SU-DHL-6 (cell line): ENCODE results near the gene ZGPAT.

Experiments used
- H2AFZ ChIP-seq: fragments of 200-600 bp; sonication (generic); 2 replicates; pipeline ENCODE4 v1.6.1; 2014; ENCODE audit warnings: low read depth, mild to moderate bottlenecking, moderate library complexity, mixed read lengths, antibody characterized with exemption, low read length; ENCODE audit not compliant: severe bottlenecking
- H3F3A ChIP-seq: fragments of 200-600 bp; shearing (Covaris generic); 2 replicates; pipeline ENCODE4 v1.6.0; 2016; ENCODE audit warnings: antibody characterized with exemption, mild to moderate bottlenecking; ENCODE audit not compliant: insufficient read depth
- H3K27ac ChIP-seq: fragments of 200-600 bp; sonication (generic); 2 replicates; pipeline ENCODE4 v1.5.1; 2016; ENCODE audit warnings: low read depth, mild to moderate bottlenecking, low read length, moderate library complexity, mixed read lengths
- H3K27me3 ChIP-seq: fragments of 200-600 bp; sonication (generic), shearing (Covaris generic); 2 replicates; pipeline ENCODE4 v1.6.0; 2014; ENCODE audit warnings: mild to moderate bottlenecking, low read length
- H3K36me3 ChIP-seq: fragments of 200-600 bp; sonication (generic); 2 replicates; pipeline ENCODE4 v1.6.1; 2014; ENCODE audit warnings: mild to moderate bottlenecking, low read length, mixed read lengths
- H3K4me2 ChIP-seq: fragments of 300-600, 200-600 bp; shearing (Covaris generic), sonication (generic); 2 replicates; pipeline ENCODE4 v1.6.0; 2014; ENCODE audit warnings: low read length, low read depth, mild to moderate bottlenecking; ENCODE audit not compliant: poor library complexity, severe bottlenecking
- H3K4me3 ChIP-seq: fragments of 200-600 bp; sonication (generic); 2 replicates; pipeline ENCODE4 v1.5.1; 2014; ENCODE audit warnings: antibody characterized with exemption, low read length, mild to moderate bottlenecking, mixed read lengths; ENCODE audit not compliant: insufficient read depth, poor library complexity, severe bottlenecking
- H3K79me2 ChIP-seq: fragments of 200-600 bp; sonication (generic); 2 replicates; pipeline ENCODE4 v1.6.1; 2014; ENCODE audit warnings: mild to moderate bottlenecking, low read length, moderate library complexity; ENCODE audit not compliant: insufficient read depth
- H3K9ac ChIP-seq: fragments of 200-600 bp; sonication (generic); 2 replicates; pipeline ENCODE4 v1.7.0; 2014; ENCODE audit warnings: mild to moderate bottlenecking, low read length
- H3K9me2 ChIP-seq: fragments of 200-600 bp; sonication (generic); replicated peaks from 2 replicates; pipeline ENCODE4 v1.6.1; 2014; ENCODE audit warnings: low read length; ENCODE audit not compliant: insufficient read depth
- H3K9me3 ChIP-seq: fragments of 200-600 bp; sonication (generic); 2 replicates; pipeline ENCODE4 v1.6.1; 2014; ENCODE audit warnings: low read length, mixed read lengths; ENCODE audit not compliant: insufficient read depth
- H4K20me1 ChIP-seq: fragments of 200-600 bp; sonication (generic); 2 replicates; pipeline ENCODE4 v1.6.1; 2014; ENCODE audit warnings: low read depth, mild to moderate bottlenecking, antibody characterized with exemption, low read length, moderate library complexity, mixed read lengths
- EZH2phosphoT487 ChIP-seq: fragments of 200-600 bp; sonication (generic), shearing (Covaris generic); conservative IDR thresholded peaks from 2 replicates; pipeline ENCODE4 v1.6.1; 2018; ENCODE audit warnings: mild to moderate bottlenecking, antibody characterized with exemption, low read length, moderate library complexity, mixed read lengths
- TF ChIP-seq, protein P1 (sequence below): fragments of 200-600 bp; sonication (generic); IDR thresholded peaks from one replicate; pipeline ENCODE4 v1.5.1; 2017; ENCODE audit warnings: antibody characterized with exemption, mild to moderate bottlenecking, low read length, moderate library complexity; ENCODE audit not compliant: insufficient read depth, poor library complexity, severe bottlenecking

Gene ZGPAT

DNA sequence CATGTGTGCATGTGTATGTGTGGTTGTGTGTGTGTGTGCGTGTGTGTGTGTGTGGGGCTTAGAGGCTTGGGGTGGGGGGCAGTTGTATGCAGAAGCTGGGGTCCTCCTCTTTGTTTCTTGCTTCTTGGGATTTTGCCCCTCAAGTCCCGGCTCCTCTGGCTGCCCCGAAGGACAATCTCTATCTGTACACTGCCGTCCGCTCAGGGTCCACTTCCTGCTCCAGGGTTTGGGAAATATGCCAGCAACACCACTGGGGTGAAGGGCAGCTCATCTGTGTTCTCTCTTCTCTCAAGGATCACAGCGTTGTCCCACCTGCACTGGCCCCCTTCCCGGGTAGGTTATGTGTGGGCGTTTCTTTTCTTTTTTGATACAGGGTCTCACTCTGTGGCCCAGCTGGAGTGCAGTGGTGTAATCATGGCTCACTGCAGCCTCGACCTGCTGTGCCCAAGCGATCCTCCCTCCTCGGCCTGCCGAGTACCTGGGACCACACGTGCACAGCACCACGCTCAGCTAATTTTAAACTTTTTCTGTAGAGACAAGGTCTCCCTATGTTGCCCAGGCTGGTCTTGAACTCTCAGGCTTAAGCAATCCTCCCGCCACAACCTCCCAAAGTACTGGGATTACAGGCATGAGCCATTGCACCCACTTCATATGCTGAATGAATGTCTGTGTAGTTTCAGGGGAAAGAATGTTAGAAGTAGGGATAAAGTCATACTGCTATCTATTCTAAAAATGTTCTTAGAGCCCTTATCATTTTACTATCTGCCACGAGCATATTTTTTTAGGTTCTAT lies 57.4 kb downstream of the ZGPAT start:
- no peak overlapping the region for H2AFZ ChIP-seq
- no peaks in the 10 kb centered on the region for H3K27me3 ChIP-seq
- no peaks in the 10 kb centered on the region for H3K9me2 ChIP-seq
- H3K27ac ChIP-seq: no peak overlapping the region
- no peaks in the 10 kb centered on the region for H3F3A ChIP-seq
- no peaks in the 10 kb centered on the region for H3K9me3 ChIP-seq
- H4K20me1 ChIP-seq: no peaks in the 10 kb centered on the region
- no peaks in the 10 kb centered on the region for H3K36me3 ChIP-seq
- H3K4me2 ChIP-seq: no peak overlapping the region
- no peaks in the 10 kb centered on the region for H3K79me2 ChIP-seq
- TF ChIP-seq, protein P1, sequence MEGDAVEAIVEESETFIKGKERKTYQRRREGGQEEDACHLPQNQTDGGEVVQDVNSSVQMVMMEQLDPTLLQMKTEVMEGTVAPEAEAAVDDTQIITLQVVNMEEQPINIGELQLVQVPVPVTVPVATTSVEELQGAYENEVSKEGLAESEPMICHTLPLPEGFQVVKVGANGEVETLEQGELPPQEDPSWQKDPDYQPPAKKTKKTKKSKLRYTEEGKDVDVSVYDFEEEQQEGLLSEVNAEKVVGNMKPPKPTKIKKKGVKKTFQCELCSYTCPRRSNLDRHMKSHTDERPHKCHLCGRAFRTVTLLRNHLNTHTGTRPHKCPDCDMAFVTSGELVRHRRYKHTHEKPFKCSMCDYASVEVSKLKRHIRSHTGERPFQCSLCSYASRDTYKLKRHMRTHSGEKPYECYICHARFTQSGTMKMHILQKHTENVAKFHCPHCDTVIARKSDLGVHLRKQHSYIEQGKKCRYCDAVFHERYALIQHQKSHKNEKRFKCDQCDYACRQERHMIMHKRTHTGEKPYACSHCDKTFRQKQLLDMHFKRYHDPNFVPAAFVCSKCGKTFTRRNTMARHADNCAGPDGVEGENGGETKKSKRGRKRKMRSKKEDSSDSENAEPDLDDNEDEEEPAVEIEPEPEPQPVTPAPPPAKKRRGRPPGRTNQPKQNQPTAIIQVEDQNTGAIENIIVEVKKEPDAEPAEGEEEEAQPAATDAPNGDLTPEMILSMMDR: no peak
- no peak for TF ChIP-seq EZH2phosphoT487
- no peak overlapping the region for H3K9ac ChIP-seq
- H3K4me3 ChIP-seq: no peak overlapping the region

DNA sequence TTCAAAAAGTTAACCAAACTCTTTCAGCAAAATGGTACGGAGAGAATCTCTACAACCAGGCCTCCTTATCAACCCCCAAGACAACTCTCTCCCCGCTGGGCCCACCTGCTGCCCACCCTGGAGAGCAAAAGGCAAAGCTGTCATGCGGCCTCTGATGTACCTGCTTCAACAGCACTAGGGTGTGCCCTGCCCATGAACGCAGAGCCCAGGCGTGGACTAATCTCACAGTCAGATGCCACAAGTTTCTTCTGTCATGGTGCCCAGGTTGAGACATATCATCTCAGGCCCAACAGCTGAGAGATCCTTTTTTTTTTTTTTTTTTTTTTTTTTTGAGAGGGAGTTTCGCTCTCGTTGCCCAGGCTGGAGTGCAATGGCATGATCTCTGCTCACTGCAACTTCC lies 58.1 kb downstream of the ZGPAT start:
- Histone ChIP-seq H3K79me2 (no peaks in the 10 kb centered on the region), H3K27me3 (no peaks in the 10 kb centered on the region), H3K27ac (no peak overlapping the region), H3K9me3 (no peaks in the 10 kb centered on the region), H3K9ac (no peak overlapping the region), H3K36me3 (no peaks in the 10 kb centered on the region), H3K4me2 (no peak overlapping the region), H3K4me3 (no peak overlapping the region), H3K9me2 (no peaks in the 10 kb centered on the region), H3F3A (no peaks in the 10 kb centered on the region), H4K20me1 (no peaks in the 10 kb centered on the region), H2AFZ (no peak overlapping the region)
- TF ChIP-seq, protein P1: no peak
- TF ChIP-seq EZH2phosphoT487: no peak

DNA sequence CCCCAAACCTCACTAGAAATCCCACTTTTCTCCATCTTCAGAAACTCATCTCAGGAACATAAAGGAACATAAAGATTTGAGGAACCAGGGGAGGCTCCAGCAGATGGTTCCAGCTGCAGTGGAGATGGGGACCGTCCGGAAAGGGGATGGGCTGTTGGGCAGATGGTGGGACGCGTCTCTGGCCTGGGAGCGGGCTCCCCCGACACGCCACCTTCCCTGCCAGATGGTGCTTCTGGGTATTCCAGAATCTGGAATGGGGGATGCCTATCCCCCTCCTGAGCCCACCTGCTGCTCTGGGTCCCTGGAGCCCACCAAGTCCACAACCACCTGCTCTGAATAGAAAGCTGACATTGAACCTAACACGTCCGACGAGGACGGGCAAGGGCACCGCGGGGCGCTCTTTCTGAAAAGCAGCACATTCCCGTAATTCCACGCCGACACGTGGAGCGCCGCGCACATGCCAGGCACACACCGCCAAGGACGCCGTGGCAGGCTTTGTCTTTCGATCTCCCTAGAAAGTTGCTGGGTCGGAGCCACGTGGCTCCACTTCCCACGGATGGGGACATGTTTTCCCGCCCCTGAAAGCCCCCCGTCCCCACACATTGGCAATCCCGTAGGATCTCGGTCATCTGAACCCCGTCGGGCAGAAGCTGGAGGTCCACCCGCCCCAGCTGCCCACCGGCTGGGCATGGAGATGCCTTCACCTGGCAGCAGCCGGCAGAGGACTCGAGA lies 59.0 kb downstream of the ZGPAT start:
- Histone ChIP-seq H3K9me3 (no peaks in the 10 kb centered on the region), H3K9me2 (no peaks in the 10 kb centered on the region), H3K79me2 (no peaks in the 10 kb centered on the region), H3K27ac (no peak overlapping the region), H3K9ac (no peak overlapping the region), H3K36me3 (no peaks in the 10 kb centered on the region), H4K20me1 (no peaks in the 10 kb centered on the region), H3K4me2 (no peak overlapping the region), H3K27me3 (no peaks in the 10 kb centered on the region), H3K4me3 (no peak overlapping the region), H3F3A (no peaks in the 10 kb centered on the region), H2AFZ (no peak overlapping the region)
- no peak for TF ChIP-seq EZH2phosphoT487
- TF ChIP-seq, protein P1: no peak
